Cardiac fibroblast (primary cell): ENCODE measurements around the gene TRPM3.

ENCODE experiments used
- DNase-seq, 2 donors: peaks; one replicate each; pipeline versions ENCODE4 v3.0.0 to v3.0.0-alpha.2; 2010; ENCODE audit warnings: low read depth in 2 of 2
- H3K4me3 ChIP-seq, 2 donors: replicated peaks in 1 of 2; 1 replicate in 1 of 2; 2 replicates in 1 of 2; pipeline ENCODE4 v1.5.1; 2011; ENCODE audit warnings: low read depth in 2 of 2, low read length in 2 of 2, mild to moderate bottlenecking in 2 of 2, moderate library complexity in 1 of 2
- TF ChIP-seq, protein P1 (sequence below): IDR thresholded peaks from one replicate; pipeline ENCODE4 v1.5.1; 2011; ENCODE audit warnings: low read depth, mild to moderate bottlenecking, low read length, inconsistent platforms

The TRPM3 gene

GRCh38 chr9:70581955-70582350 lies 539.5 kb downstream of the TRPM3 start:
- no peak overlapping the region for H3K4me3 ChIP-seq
- TF ChIP-seq, protein P1, sequence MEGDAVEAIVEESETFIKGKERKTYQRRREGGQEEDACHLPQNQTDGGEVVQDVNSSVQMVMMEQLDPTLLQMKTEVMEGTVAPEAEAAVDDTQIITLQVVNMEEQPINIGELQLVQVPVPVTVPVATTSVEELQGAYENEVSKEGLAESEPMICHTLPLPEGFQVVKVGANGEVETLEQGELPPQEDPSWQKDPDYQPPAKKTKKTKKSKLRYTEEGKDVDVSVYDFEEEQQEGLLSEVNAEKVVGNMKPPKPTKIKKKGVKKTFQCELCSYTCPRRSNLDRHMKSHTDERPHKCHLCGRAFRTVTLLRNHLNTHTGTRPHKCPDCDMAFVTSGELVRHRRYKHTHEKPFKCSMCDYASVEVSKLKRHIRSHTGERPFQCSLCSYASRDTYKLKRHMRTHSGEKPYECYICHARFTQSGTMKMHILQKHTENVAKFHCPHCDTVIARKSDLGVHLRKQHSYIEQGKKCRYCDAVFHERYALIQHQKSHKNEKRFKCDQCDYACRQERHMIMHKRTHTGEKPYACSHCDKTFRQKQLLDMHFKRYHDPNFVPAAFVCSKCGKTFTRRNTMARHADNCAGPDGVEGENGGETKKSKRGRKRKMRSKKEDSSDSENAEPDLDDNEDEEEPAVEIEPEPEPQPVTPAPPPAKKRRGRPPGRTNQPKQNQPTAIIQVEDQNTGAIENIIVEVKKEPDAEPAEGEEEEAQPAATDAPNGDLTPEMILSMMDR: no peak
- no peak for DNase-seq

GRCh38 chr9:70581214-70581954 lies 540.0 kb downstream of the TRPM3 start:
- no peak for DNase-seq
- H3K4me3 ChIP-seq: no peak overlapping the region
- TF ChIP-seq, protein P1: no peak

- no peak overlapping the region for H3K4me3 ChIP-seq
- TF ChIP-seq, protein P1: no peak
- DNase-seq: no peak
These were observed 540.7 kb downstream of the TRPM3 start for GRCh38 chr9:70580606-70581195.

DNA sequence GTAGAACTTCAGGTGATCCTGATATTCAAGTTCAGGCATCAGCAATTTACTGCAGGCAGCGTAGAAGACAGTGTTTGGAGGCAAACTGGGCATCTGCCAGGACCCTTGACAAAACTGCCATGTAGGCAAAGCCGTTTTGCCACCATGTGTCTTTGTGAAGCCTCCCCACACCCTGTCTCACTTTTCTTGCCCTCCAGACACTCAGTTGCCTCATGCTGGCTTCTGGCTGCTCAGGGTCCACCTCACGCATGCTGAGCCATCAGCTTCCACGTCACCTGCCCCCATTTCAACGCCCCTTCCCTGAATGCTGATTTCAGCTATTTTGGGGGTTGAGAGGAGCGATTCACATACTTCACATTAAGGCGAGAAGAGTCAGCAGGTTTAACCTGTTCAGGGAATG lies 541.7 kb downstream of the TRPM3 start:
- no peak for DNase-seq
- no peak overlapping the region for H3K4me3 ChIP-seq
- TF ChIP-seq, protein P1: no peak

- TF ChIP-seq, protein P1: no peak
- DNase-seq: no peak
- H3K4me3 ChIP-seq: no peak overlapping the region
These were observed 542.7 kb downstream of the TRPM3 start for GRCh38 chr9:70578720-70579119.

DNA sequence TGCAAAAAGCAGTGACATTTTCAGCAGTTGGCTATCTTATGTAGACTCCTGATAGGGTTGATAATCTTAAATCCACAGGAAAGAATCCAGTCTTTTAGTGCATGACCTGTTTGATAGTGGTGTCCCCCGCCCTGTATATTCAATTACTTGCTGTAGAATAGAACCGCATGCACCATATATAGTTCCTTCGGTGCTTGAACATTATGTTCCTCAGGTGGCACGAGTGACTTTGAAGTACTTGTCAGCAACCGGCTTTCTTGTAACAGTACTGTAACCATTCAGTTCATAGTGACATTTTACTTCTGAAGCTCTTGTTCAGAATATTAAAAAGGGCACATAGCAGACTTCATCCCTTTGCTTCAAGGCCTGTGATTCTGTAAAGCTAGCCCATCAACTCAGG lies 543.8 kb downstream of the TRPM3 start:
- no peak overlapping the region for H3K4me3 ChIP-seq
- DNase-seq: no peak
- TF ChIP-seq, protein P1: no peak
